ENCODE measurements around the gene LRRC51.
"Not testable (repeated sequence)": the region's sequence is repeated elsewhere in the genome, so short reads cannot be mapped to it uniquely, and the experiment has no call there.

The LRRC51 gene

DNA sequence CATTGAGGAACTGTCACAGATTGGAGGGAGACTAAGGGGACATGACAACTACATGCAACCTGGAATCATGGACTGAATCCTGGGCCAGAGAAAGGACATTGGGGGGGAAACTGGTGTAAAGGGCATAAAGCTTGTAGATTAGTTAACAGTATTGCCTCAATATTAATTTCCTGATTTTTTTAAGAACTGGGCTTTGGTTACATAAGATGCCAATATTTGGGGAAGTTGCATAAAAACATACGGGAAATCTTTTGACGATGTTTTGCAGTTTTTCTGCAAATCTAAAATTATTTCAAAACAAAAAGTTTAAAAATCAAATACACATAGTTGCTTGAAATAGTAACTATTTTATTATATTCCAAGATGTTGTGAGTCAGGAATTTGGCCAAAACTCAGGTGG, 52.0 kb downstream of the LRRC51 start:
- TF ChIP-seq TAF1 (IDR thresholded peaks at IDR 0.05; ENCODE audit: low read depth, low read length), result no peak
- TF ChIP-seq POLR2AphosphoS5 (IDR thresholded peaks at IDR 0.05; ENCODE audit: low read depth, low read length), result no peak
- no peak for TF ChIP-seq PAX5 (IDR thresholded peaks at IDR 0.05; ENCODE audit: insufficient read depth, low read length, severe bottlenecking)
- no peak for TF ChIP-seq SPI1 (IDR thresholded peaks at IDR 0.05; ENCODE audit: low read depth, low read length)
- no peak for TF ChIP-seq POU2F2 (IDR thresholded peaks at IDR 0.05; ENCODE audit: low read depth, low read length)
- no peak for TF ChIP-seq POLR2A (IDR thresholded peaks at IDR 0.05; ENCODE audit: low read depth, low read length)
- FAIRE-seq, result no peak
- no peak for DNase-seq (ENCODE audit: insufficient read length, low spot score)

DNA sequence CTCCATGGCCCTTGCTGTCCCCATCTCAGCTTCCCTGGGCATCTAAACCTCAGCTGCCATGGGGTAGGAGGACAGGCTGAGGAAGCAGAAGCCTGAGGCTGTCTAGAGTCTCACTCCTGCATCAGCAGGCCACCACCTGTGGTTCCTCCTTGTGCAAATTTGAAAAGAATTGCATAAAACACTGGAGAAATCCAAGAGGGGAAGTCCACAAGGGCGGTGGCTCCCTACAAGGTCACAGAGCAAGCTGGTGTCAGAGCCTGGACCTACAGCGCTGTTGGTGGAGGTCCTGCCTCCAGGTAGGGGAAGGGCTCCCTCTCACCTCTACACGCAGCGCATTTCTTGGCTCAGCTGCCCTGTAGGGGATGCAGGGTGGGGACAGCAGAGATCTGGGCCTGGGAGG, 54.8 kb downstream of the LRRC51 start, which contains the start of gene FOLR3:
Gene FOLR3 (plus strand): TSS at position 253 of the 400 bp plus-strand sequence. CDS start 228 bp downstream, outside the sequence.
- not testable (repeated sequence) for DNase-seq (ENCODE audit: insufficient read length, low spot score); FAIRE-seq

DNA sequence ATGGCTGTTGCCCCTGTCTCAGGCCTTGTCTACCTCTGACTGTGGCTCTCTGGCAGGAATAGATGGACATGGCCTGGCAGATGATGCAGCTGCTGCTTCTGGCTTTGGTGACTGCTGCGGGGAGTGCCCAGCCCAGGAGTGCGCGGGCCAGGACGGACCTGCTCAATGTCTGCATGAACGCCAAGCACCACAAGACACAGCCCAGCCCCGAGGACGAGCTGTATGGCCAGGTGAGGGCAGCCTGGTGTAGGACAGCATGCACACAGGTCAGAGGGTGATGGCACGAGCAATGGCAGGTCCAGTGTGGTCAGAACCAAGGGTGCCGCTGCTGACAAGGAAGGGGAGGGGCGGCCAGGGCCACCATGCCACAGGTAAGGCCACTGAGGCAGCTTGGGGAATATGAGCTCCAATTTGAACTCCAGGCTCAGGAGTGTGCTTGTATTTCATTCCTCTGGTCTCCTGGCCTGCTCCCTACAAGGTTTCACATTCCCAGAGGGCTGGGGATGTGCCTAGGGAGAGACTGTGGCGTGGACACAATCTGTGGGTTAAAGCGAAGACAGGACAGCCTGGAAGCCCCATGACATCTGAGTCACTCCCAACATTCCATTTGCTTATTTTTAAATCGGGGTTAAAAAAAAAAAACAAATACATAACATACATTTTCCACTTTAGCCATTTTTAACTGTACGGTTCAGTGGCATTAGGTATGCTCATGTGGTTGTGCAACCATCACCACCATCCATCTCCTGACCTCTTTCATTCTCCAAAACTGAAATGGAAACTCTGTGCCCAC, 55.4 kb downstream of the LRRC51 start:
- DNase-seq (ENCODE audit: insufficient read length, low spot score), result no peak
- no peak for FAIRE-seq
- TF ChIP-seq PAX5 (IDR thresholded peaks at IDR 0.05; ENCODE audit: insufficient read depth, low read length, severe bottlenecking) (no peak), SPI1 (IDR thresholded peaks at IDR 0.05; ENCODE audit: low read depth, low read length) (no peak), TAF1 (IDR thresholded peaks at IDR 0.05; ENCODE audit: low read depth, low read length) (no peak), POU2F2 (IDR thresholded peaks at IDR 0.05; ENCODE audit: low read depth, low read length) (no peak), POLR2A (IDR thresholded peaks at IDR 0.05; ENCODE audit: low read depth, low read length) (no peak), POLR2AphosphoS5 (IDR thresholded peaks at IDR 0.05; ENCODE audit: low read depth, low read length) (no peak)

DNA sequence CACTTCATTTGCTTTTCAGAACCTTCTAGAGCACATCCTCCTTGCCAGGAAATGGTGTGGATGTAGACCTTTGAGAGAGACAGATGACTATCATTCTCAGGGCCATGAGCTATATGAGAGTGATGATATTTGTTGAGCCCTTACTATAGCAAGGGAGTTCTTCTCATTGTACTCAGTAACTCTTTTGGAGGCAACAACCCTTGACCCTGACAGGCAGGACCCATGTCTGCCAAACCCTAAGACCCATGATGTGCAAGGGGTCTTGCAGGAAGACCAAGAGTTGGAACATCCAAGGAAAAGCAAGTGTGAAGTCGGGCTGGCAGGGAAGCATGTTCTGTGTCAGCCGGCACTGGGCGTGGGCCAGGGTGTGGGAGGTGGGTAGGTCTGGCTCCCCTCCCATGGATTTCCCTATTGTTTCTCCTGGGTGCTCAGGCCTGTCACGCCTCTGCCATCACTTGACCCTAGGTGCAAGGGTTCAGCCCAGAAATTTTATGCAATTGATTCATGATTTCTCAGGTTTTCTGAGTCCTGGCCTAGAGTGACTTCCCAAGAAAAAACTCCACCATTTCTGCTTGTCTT, 56.1 kb downstream of the LRRC51 start:
- DNase-seq (ENCODE audit: insufficient read length, low spot score), result no peak
- TF ChIP-seq POLR2A (IDR thresholded peaks at IDR 0.05; ENCODE audit: low read depth, low read length) (no peak), PAX5 (IDR thresholded peaks at IDR 0.05; ENCODE audit: insufficient read depth, low read length, severe bottlenecking) (no peak), POLR2AphosphoS5 (IDR thresholded peaks at IDR 0.05; ENCODE audit: low read depth, low read length) (no peak)
- no peak for FAIRE-seq

DNA sequence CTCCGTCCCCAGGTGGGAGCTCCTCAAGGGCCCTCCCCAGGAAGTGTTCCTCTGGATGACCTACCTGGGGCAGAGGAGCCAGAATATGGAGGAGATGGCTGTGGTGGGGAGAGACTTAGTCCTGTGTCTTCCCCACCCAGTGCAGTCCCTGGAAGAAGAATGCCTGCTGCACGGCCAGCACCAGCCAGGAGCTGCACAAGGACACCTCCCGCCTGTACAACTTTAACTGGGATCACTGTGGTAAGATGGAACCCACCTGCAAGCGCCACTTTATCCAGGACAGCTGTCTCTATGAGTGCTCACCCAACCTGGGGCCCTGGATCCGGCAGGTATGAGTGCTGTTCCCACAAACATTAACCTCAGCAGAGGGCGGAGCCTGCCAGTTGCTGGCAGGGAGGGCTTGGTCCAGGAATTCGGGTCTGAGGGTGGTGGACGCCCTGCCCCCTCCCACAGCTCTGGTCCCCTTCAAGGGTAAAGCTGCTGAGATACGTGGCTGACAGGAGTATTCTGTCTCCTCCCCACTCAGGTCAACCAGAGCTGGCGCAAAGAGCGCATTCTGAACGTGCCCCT, 58.3 kb downstream of the LRRC51 start:
- TF ChIP-seq SPI1 (IDR thresholded peaks at IDR 0.05; ENCODE audit: low read depth, low read length), result no peak
- TF ChIP-seq POLR2AphosphoS5 (IDR thresholded peaks at IDR 0.05; ENCODE audit: low read depth, low read length), result no peak
- no peak for TF ChIP-seq PAX5 (IDR thresholded peaks at IDR 0.05; ENCODE audit: insufficient read depth, low read length, severe bottlenecking)
- no peak for TF ChIP-seq TAF1 (IDR thresholded peaks at IDR 0.05; ENCODE audit: low read depth, low read length)
- no peak for TF ChIP-seq POLR2A (IDR thresholded peaks at IDR 0.05; ENCODE audit: low read depth, low read length)
- TF ChIP-seq POU2F2 (IDR thresholded peaks at IDR 0.05; ENCODE audit: low read depth, low read length), result no peak
- FAIRE-seq (no peak), DNase-seq (ENCODE audit: insufficient read length, low spot score) (no peak)

DNA sequence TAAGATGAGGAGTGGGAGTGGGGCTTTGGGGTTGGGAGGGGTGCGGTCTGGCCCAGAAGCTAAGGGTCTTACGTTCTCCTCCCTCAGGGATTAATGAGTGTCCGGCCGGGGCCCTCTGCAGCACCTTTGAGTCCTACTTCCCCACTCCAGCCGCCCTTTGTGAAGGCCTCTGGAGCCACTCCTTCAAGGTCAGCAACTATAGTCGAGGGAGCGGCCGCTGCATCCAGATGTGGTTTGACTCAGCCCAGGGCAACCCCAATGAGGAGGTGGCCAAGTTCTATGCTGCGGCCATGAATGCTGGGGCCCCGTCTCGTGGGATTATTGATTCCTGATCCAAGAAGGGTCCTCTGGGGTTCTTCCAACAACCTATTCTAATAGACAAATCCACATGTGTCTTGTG, 58.9 kb downstream of the LRRC51 start:
- DNase-seq (ENCODE audit: insufficient read length, low spot score), result no peak
- TF ChIP-seq POU2F2 (IDR thresholded peaks at IDR 0.05; ENCODE audit: low read depth, low read length) (no peak), TAF1 (IDR thresholded peaks at IDR 0.05; ENCODE audit: low read depth, low read length) (no peak), POLR2A (IDR thresholded peaks at IDR 0.05; ENCODE audit: low read depth, low read length) (no peak), POLR2AphosphoS5 (IDR thresholded peaks at IDR 0.05; ENCODE audit: low read depth, low read length) (no peak), SPI1 (IDR thresholded peaks at IDR 0.05; ENCODE audit: low read depth, low read length) (no peak), PAX5 (IDR thresholded peaks at IDR 0.05; ENCODE audit: insufficient read depth, low read length, severe bottlenecking) (no peak)
- FAIRE-seq, result no peak

DNA sequence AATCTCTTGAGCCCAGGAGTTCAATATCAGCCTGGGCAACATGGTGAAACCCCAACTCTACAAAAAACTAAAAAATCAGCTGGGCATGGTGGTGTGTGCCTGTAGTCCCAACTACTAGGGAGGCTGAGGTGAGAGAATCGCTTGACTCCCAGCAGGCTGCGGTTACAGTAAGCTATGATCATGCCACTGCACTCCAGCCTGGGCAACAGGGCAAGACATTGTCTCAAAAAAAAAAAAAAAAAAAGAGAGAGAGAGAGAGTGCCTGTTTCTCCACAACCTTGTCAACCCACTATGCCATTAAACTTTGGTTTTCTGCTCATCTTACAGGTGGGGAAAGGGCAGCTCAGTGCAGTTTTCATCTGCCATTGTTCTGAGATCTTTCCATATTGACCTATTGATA, 60.0 kb downstream of the LRRC51 start:
- DNase-seq (ENCODE audit: insufficient read length, low spot score) (no peak), FAIRE-seq (no peak)
- no peak for TF ChIP-seq POLR2AphosphoS5 (IDR thresholded peaks at IDR 0.05; ENCODE audit: low read depth, low read length)
- no peak for TF ChIP-seq SPI1 (IDR thresholded peaks at IDR 0.05; ENCODE audit: low read depth, low read length)
- TF ChIP-seq POLR2A (IDR thresholded peaks at IDR 0.05; ENCODE audit: low read depth, low read length), result no peak
- no peak for TF ChIP-seq TAF1 (IDR thresholded peaks at IDR 0.05; ENCODE audit: low read depth, low read length)
- TF ChIP-seq POU2F2 (IDR thresholded peaks at IDR 0.05; ENCODE audit: low read depth, low read length), result no peak
- no peak for TF ChIP-seq PAX5 (IDR thresholded peaks at IDR 0.05; ENCODE audit: insufficient read depth, low read length, severe bottlenecking)

DNA sequence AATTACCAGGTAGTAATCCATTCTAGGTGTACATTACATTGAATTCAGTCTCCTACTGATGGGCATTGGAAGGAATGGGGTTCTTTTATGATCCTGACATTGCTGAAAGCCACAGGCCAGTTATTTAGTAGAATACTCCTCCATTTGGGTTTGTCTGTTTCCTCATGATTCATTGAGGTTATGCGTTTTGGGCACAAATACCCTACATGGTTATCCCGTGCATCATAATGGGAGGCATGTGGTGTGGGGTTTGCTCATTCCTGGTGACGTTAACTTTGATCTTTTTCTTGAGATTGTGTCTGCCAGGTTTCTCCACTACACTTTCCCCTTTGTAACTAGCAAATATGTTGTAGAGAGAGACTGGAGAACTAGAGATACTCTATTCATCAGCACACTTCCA, 60.4 kb downstream of the LRRC51 start:
- DNase-seq (ENCODE audit: insufficient read length, low spot score), result no peak
- TF ChIP-seq TAF1 (IDR thresholded peaks at IDR 0.05; ENCODE audit: low read depth, low read length) (no peak), SPI1 (IDR thresholded peaks at IDR 0.05; ENCODE audit: low read depth, low read length) (no peak), POU2F2 (IDR thresholded peaks at IDR 0.05; ENCODE audit: low read depth, low read length) (no peak), PAX5 (IDR thresholded peaks at IDR 0.05; ENCODE audit: insufficient read depth, low read length, severe bottlenecking) (no peak), POLR2A (IDR thresholded peaks at IDR 0.05; ENCODE audit: low read depth, low read length) (no peak), POLR2AphosphoS5 (IDR thresholded peaks at IDR 0.05; ENCODE audit: low read depth, low read length) (no peak)
- FAIRE-seq, result no peak

DNA sequence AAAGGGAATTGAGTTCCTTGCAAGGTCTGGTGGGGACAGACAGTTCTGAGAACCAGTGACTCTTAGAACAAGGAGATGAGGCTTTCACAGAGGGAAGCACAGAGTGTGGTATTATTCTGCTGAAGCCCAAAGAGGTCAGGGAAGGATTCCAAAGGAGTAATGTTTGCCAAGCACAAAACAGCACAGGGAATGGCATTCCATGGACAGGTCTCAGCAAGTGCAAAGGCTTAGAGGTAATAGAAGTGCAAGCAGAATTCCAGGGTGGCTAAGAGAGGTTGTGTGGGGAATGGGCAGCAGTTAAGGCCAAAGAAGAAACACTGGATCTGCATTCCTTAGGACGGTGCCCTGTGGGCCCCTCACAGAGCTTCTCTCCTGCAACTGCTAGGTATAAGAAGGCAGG, 61.4 kb downstream of the LRRC51 start:
- not testable (repeated sequence) for FAIRE-seq; DNase-seq (ENCODE audit: insufficient read length, low spot score)

DNA sequence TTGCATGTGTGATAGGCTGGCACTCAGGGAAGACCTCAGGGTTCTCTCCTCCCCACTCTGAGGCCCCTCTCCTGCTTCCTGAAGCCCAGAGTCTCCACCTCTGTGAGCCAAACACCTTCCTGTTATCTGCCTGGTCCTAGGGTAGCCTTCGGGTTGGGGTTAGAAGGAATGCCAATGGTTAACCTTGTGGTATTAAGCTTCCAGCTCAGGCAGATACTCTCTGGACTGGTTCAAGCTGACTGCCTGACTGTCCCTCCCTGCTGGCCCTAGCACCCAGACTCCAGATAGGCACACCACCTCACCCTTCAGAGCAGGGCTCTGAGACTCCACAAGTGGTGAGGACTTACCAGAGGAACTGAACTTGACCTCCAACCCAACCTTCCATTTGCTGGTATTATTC, 61.9 kb downstream of the LRRC51 start:
- DNase-seq (ENCODE audit: insufficient read length, low spot score), result not testable (repeated sequence)
- FAIRE-seq, result peak; percentile 87
